Colonic mucosa (tissue), 4 donors: ENCODE data around the gene RPL13A. TPM values are rescaled to one million over a fixed set of nuclear protein-coding genes. Genes with fewer than 3 reads are reported as not detected.

Experiments
- DNase-seq: peaks from one replicate; pipeline ENCODE4 v3.0.0-alpha.2; 2020
- H3K27ac ChIP-seq: fragments of 200-600 bp; one replicate; pipeline ENCODE4 v1.8.0; 2021
- H3K27me3 ChIP-seq: fragments of 200-600 bp; one replicate; pipeline ENCODE4 v1.8.0; 2021
- H3K36me3 ChIP-seq: fragments of 200-600 bp; one replicate; pipeline ENCODE4 v1.8.0; 2021
- H3K4me1 ChIP-seq: fragments of 200-600 bp; one replicate; pipeline ENCODE4 v1.8.0; 2021; ENCODE audit warnings: mild to moderate bottlenecking
- H3K4me3 ChIP-seq: fragments of 200-600 bp; one replicate; pipeline ENCODE4 v1.8.0; 2021
- H3K9ac ChIP-seq, 2 donors: one replicate each; pipeline ENCODE4 v1.7.0; 2013; ENCODE audit warnings: control low read depth in 2 of 2, low read depth in 2 of 2, low read length in 2 of 2
- H3K9me3 ChIP-seq: fragments of 200-600 bp; one replicate; pipeline ENCODE4 v1.8.0; 2021
- intact Hi-C: fragments of 100-400 bp; cut with DNase I; formaldehyde crosslinking; loops from one replicate; pipeline ENCODE4 v1.14.1; 2022
- total RNA-seq, 2 donors: library from RNA; stranded (reverse); fragmentation: NEBNext Ultra II Directional in 1 of 2; extraction: Animal tissue kit (Norgen Biotek cat#: 25700) in 1 of 2; gene quantifications; one replicate each; pipeline ENCODE4 v1.2.1, GENCODE V29; 2021
- TF ChIP-seq, protein P1 (sequence below): fragments of 200-600 bp; IDR thresholded peaks from one replicate; pipeline ENCODE4 v1.8.0; 2022; ENCODE audit warnings: antibody characterized with exemption, mild to moderate bottlenecking
- donor health status: healthy.
- donor health status: DM: no; HTN: no; CAD: no.
- donor health status: DM: no; HTN: no; CAD: no.

RPL13A gene
- total RNA-seq, 2 donors from 2014 or later: 2,431 to 2,528 TPM

GRCh38 chr19:49445997-49446396 is 41.4 kb upstream of the RPL13A start:
- Histone ChIP-seq H3K36me3 (no peaks in the 10 kb centered on the region), H3K4me1 (no peaks in the 10 kb centered on the region), H3K27ac (no peak overlapping the region), H3K27me3 (peaks cover 2% of the 10 kb centered on the region), H3K9me3 (no peaks in the 10 kb centered on the region), H3K9ac (no peak overlapping the region), H3K4me3 (no peak overlapping the region)
- intact Hi-C loops: no loop called here
- DNase-seq: no peak
- TF ChIP-seq, protein P1, sequence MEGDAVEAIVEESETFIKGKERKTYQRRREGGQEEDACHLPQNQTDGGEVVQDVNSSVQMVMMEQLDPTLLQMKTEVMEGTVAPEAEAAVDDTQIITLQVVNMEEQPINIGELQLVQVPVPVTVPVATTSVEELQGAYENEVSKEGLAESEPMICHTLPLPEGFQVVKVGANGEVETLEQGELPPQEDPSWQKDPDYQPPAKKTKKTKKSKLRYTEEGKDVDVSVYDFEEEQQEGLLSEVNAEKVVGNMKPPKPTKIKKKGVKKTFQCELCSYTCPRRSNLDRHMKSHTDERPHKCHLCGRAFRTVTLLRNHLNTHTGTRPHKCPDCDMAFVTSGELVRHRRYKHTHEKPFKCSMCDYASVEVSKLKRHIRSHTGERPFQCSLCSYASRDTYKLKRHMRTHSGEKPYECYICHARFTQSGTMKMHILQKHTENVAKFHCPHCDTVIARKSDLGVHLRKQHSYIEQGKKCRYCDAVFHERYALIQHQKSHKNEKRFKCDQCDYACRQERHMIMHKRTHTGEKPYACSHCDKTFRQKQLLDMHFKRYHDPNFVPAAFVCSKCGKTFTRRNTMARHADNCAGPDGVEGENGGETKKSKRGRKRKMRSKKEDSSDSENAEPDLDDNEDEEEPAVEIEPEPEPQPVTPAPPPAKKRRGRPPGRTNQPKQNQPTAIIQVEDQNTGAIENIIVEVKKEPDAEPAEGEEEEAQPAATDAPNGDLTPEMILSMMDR: no peak

DNA sequence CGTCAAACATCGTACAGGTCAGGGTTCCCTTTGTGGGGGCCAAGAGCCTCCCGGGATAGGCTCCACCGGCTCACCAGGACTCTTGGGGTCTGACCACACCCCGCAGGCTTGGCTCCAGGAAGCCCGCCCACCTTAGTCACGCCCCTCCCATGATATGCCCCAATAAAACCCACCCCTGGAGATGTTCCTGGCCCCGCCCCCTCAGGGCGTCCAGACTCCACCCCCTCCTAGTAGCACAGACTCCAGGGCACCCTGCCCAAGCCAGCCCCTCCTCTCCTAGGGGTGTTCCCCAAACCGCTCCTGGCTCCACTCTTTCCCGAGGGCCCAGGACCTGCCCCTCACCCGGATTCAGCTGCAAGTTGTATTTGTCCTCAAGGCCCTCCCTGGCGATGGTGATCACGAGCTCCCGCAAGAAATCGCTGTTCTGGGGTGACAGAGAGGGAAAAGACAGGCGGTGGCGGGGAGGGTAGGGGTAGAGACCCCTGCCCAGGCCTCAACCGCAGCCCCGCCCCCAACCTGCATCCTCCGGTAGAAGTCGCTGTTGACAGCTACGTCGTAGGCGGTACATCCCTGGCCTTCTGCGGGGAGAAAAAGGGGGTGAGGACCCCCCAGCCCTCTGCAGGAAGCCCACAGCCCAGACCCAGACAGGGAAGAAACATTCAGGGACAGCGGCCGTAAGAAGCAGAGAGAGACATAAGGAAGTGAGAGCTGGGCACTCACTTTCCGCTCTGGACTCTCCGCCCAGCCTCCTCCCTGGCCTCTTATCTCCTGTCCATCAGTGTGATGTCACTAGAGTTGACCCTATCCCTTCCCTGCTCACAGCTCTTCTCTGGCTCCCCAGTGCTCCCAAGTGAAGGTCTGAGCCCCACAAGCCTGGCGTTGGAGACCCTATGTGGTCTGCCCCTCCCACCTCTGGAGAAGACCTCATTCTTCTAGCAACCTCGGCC is 39.6 kb upstream of the RPL13A start:
- Histone ChIP-seq H3K4me1 (no peaks in the 10 kb centered on the region), H3K9ac (no peak overlapping the region), H3K9me3 (no peaks in the 10 kb centered on the region), H3K27me3 (no peaks in the 10 kb centered on the region), H3K27ac (no peak overlapping the region), H3K36me3 (no peaks in the 10 kb centered on the region), H3K4me3 (no peak overlapping the region)
- TF ChIP-seq, protein P1: no peak
- DNase-seq: peak; percentile 50
- intact Hi-C loops: no loop called here

- Histone ChIP-seq H3K36me3 (no peaks in the 10 kb centered on the region), H3K27me3 (no peaks in the 10 kb centered on the region), H3K9ac (no peak overlapping the region), H3K4me3 (no peak overlapping the region), H3K4me1 (no peaks in the 10 kb centered on the region), H3K27ac (no peak overlapping the region), H3K9me3 (no peaks in the 10 kb centered on the region)
- TF ChIP-seq, protein P1: no peak
- DNase-seq: no peak
- intact Hi-C loops: no loop called here
Measured at GRCh38 chr19:49448432-49448786, 39.0 kb upstream of the RPL13A start.

- Histone ChIP-seq H3K9ac (peak overlapping the region; percentile 49 to 68), H3K36me3 (no peaks in the 10 kb centered on the region), H3K27ac (no peak overlapping the region), H3K4me1 (peaks cover 5% of the 10 kb centered on the region), H3K4me3 (peak overlapping the region; percentile 75), H3K9me3 (no peaks in the 10 kb centered on the region), H3K27me3 (no peaks in the 10 kb centered on the region)
- no peak for DNase-seq
- TF ChIP-seq, protein P1: no peak
- intact Hi-C loops: no loop called here
Measured at GRCh38 chr19:49450405-49450804, 37.0 kb upstream of the RPL13A start.

GRCh38 chr19:49451430-49452181 is 35.8 kb upstream of the RPL13A start, which contains the start of gene PIH1D1:
TSS of gene PIH1D1 (minus strand) at chr19:49451814. CDS start at chr19:49451574, 240 bp downstream.
- DNase-seq: peak; percentile 99
- peak within 1 kb of the TSS; percentile 92 for H3K27ac ChIP-seq
- H3K36me3 ChIP-seq: no peaks in the 10 kb centered on the region
- peak within 1 kb of the TSS; percentile 93 to 99 for H3K9ac ChIP-seq
- peaks cover 5% of the 10 kb centered on the region for H3K4me1 ChIP-seq
- peak within 1 kb of the TSS; percentile 75 for H3K4me3 ChIP-seq
- TF ChIP-seq, protein P1: no peak
- H3K9me3 ChIP-seq: no peaks in the 10 kb centered on the region
- intact Hi-C loops: no loop called here
- no peaks in the 10 kb centered on the region for H3K27me3 ChIP-seq
